A673 (cell line): Measurements from ENCODE around the gene IL10RB.

Experiments
- CTCF ChIP-seq: fragments of 300-800, 200-600 bp; sonication (generic); conservative IDR thresholded peaks from 2 replicates; pipeline ENCODE4 v1.5.1; 2017; ENCODE audit warnings: low read depth, mild to moderate bottlenecking, antibody characterized with exemption, low read length, moderate library complexity, mixed read lengths
- EZH2 ChIP-seq: fragments of 200-600 bp; sonication (generic); IDR thresholded peaks from 2 replicates; pipeline ENCODE4 v1.6.1; 2017; ENCODE audit warnings: borderline replicate concordance, low read depth, mild to moderate bottlenecking, mixed read lengths, antibody characterized with exemption, low read length; ENCODE audit not compliant: poor library complexity, severe bottlenecking

- TF ChIP-seq CTCF (no peak), EZH2 (no peak)
Observed at GRCh38 chr21:33301632-33302002, 35.5 kb downstream of the IL10RB start.
